Cardiac muscle cell (in vitro differentiated cells and primary cell): Measurements from ENCODE around the gene DENND4A. TPM values are rescaled to one million over a fixed set of nuclear protein-coding genes. Genes with fewer than 3 reads are reported as not detected.

Source experiments
- DNase-seq, 2 donors: peaks; one replicate each; pipeline versions ENCODE4 v3.0.0 to v3.0.0-alpha.2; 2010 to 2017; ENCODE audit warnings: low read depth in 1 of 2, low spot score in 1 of 2
- H3K27ac ChIP-seq: fragments of 200-600 bp; sonication (generic); 2 replicates; pipeline ENCODE4 v1.5.1; 2016
- H3K27me3 ChIP-seq: fragments of 200-600 bp; sonication (generic); 2 replicates; pipeline ENCODE4 v1.6.0; 2016; ENCODE audit warnings: control low read depth
- H3K36me3 ChIP-seq: fragments of 200-600 bp; sonication (generic); 2 replicates; pipeline ENCODE4 v1.5.1; 2016; ENCODE audit warnings: control low read depth
- H3K4me1 ChIP-seq: fragments of 200-600 bp; sonication (generic); 2 replicates; pipeline ENCODE4 v1.8.1; 2017; ENCODE audit warnings: low read depth, mild to moderate bottlenecking, mixed run types
- H3K4me3 ChIP-seq: fragments of 200-600 bp; sonication (generic); 2 replicates; pipeline ENCODE4 v1.5.1; 2016; ENCODE audit warnings: mild to moderate bottlenecking
- H3K9me3 ChIP-seq: fragments of 200-600 bp; sonication (generic); 2 replicates; pipeline ENCODE4 v1.5.1; 2017; ENCODE audit warnings: low read depth, mild to moderate bottlenecking, control low read depth
- polyA plus RNA-seq: library from polyadenylated mRNA; unstranded; fragments of >200 nt; fragmentation: Nextera tagmentation; extraction: Ambion mirVana; gene quantifications from 2 replicates; pipeline ENCODE4 v1.2.1, GENCODE V29; 2016
- total RNA-seq: library from RNA; depleted of rRNA; stranded (reverse); fragments of >200 nt; gene quantifications from 2 replicates; pipeline ENCODE4 v1.2.3, GENCODE V29; 2016
- TF ChIP-seq, protein P1 (sequence below): IDR thresholded peaks from 2 replicates; pipeline ENCODE4 v1.5.1; 2012; ENCODE audit warnings: low read depth, mild to moderate bottlenecking, low read length

The DENND4A gene
- total and polyA plus RNA-seq, 2 experiments from 2014 or later = 3.5 to 7.7 TPM

DNA sequence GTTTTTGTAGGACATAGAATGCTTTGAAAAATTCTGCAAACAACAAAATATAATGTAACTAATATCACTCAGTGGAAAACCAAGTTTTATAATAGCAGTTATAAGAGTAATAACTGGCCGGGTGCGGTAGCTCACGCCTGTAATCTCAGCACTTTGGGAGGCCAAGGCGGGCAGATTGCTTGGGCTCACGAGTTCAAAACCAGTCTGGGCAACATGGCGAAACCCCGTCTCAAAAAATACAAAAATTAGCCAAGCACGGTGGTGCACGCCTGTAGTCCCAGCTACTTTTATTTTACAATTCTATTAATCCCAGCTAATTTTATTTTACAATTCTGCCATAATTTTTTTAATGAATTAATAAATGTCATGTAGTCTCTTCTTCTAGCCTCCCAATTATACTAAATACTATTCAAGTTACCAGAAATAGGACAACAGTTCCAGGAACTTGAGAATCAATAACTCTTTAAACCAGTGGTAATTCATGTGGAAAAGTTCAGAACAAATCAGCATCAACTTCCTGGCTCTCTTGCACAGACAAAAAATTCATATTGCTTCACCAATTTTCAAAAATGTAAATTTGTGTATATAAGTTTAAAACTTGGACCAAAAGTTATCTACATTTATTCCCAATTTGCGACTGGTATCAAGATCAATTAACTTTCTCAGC, 2.2 kb downstream of the DENND4A start:
- H3K27ac ChIP-seq = no peak overlapping the region
- H3K4me3 ChIP-seq = no peak overlapping the region
- no peaks in the 10 kb centered on the region for H3K27me3 ChIP-seq
- H3K36me3 ChIP-seq = no peaks in the 10 kb centered on the region
- TF ChIP-seq, protein P1, sequence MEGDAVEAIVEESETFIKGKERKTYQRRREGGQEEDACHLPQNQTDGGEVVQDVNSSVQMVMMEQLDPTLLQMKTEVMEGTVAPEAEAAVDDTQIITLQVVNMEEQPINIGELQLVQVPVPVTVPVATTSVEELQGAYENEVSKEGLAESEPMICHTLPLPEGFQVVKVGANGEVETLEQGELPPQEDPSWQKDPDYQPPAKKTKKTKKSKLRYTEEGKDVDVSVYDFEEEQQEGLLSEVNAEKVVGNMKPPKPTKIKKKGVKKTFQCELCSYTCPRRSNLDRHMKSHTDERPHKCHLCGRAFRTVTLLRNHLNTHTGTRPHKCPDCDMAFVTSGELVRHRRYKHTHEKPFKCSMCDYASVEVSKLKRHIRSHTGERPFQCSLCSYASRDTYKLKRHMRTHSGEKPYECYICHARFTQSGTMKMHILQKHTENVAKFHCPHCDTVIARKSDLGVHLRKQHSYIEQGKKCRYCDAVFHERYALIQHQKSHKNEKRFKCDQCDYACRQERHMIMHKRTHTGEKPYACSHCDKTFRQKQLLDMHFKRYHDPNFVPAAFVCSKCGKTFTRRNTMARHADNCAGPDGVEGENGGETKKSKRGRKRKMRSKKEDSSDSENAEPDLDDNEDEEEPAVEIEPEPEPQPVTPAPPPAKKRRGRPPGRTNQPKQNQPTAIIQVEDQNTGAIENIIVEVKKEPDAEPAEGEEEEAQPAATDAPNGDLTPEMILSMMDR = no peak
- no peak for DNase-seq
- H3K9me3 ChIP-seq = no peaks in the 10 kb centered on the region
- H3K4me1 ChIP-seq = no peaks in the 10 kb centered on the region

DNA sequence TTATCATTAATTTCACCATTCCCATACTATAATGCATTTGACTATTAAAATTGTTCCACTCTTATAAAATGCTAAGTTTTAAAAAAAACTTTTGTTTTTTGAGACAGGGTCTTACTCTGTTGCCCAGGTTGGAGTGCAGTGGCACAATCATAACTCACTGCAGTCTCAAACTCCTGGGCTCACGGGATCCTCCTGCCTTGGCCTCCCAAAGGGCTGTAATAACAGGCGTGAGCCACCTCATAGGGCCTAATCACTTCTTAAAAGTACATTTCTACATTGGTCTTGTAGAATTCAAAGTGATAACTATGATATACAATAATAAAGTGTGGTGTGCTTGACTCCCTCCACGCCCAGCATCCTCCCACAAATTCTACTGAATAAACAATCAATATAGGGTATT, 3.0 kb downstream of the DENND4A start:
- Histone ChIP-seq H3K9me3 (no peaks in the 10 kb centered on the region), H3K27me3 (no peaks in the 10 kb centered on the region), H3K27ac (no peak overlapping the region), H3K4me3 (no peak overlapping the region), H3K4me1 (no peaks in the 10 kb centered on the region), H3K36me3 (no peaks in the 10 kb centered on the region)
- TF ChIP-seq, protein P1 = no peak
- no peak for DNase-seq

DNA sequence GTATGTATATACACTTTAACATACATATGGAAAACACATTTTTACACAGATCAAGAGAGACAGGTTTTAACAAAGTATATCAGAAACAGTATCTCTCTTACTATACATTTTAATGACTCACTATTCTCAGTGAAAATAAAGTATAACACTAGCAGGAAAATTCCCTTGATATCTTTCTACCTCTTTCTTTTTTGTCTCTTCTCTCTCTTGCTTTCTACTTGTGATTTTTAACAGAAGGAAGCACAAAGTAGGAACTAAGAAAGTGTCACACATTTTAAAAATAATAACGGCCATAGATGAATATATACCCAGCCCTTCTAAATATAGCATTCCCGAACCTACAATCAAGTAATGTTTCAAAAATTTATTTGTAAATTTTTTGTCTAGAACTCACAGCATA, 4.8 kb downstream of the DENND4A start:
- Histone ChIP-seq H3K27ac (no peak overlapping the region), H3K4me1 (no peaks in the 10 kb centered on the region), H3K27me3 (no peaks in the 10 kb centered on the region), H3K9me3 (no peaks in the 10 kb centered on the region), H3K36me3 (no peaks in the 10 kb centered on the region), H3K4me3 (no peak overlapping the region)
- TF ChIP-seq, protein P1 = no peak
- DNase-seq = no peak

DNA sequence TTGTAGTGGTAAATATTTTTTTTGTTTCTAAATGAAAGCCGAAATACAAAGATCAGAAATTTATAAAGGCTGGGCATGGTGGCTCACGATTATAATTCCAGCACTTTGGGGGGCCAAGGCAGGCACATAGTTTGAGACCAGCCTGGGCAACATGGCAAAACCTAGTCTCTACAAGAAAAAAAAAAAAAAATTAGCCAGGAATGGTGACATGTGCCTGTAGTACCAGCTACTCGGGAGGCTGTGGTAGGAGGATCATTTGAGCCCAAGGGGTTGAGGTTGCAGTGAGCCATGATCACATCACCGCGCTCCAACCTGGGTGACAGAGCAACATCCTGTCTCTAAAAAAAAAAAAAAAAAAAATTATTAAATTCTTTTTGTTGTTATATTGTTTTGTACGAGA, 6.9 kb downstream of the DENND4A start:
- H3K4me3 ChIP-seq = no peak overlapping the region
- DNase-seq = no peak
- H3K27ac ChIP-seq = no peak overlapping the region

DNA sequence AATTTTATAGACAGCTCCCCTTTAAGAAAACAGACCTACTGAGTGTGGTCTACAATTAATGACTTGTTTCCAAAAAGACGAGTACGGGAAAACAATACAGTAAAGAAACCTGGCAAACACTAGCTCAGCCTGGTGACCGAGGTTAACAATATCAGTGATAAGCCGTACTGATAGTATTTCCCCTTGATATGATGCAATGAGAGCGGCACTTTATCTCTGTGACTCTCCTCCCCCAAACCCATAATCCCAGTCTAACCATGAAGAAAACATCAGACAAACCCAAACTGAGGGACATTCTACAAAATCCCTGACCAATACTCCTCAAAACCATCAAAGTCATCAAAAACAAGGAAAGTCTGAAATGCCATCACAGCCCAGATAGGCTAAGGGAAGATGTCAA, 8.2 kb downstream of the DENND4A start:
- no peak overlapping the region for H3K27ac ChIP-seq
- no peaks in the 10 kb centered on the region for H3K9me3 ChIP-seq
- no peaks in the 10 kb centered on the region for H3K4me1 ChIP-seq
- no peaks in the 10 kb centered on the region for H3K27me3 ChIP-seq
- no peaks in the 10 kb centered on the region for H3K36me3 ChIP-seq
- no peak overlapping the region for H3K4me3 ChIP-seq
- TF ChIP-seq, protein P1 = no peak
- no peak for DNase-seq

More for the DNA sequence above, 6.9 kb downstream of the DENND4A start:
- Histone ChIP-seq H3K9me3 (no peaks in the 10 kb centered on the region), H3K36me3 (no peaks in the 10 kb centered on the region), H3K4me1 (no peaks in the 10 kb centered on the region), H3K27me3 (no peaks in the 10 kb centered on the region)
- TF ChIP-seq, protein P1 = no peak
